Forelimb muscle (tissue), 1 donor: ENCODE results near the gene GPC6. TPM values are rescaled to one million over a fixed set of nuclear protein-coding genes. Genes with fewer than 3 reads are reported as not detected.

ENCODE experiments used
- DNase-seq: peaks from one replicate; pipeline ENCODE4 v3.0.0-alpha.2; 2013; ENCODE audit warnings: low read depth
- polyA plus RNA-seq: library from polyadenylated mRNA; unstranded; fragments of 120-200 nt; gene quantifications from one replicate; pipeline ENCODE4 v1.2.1, GENCODE V29; 2013; ENCODE audit not compliant: insufficient read length

Gene GPC6
- polyA plus RNA-seq, 1 donor = 8.2 TPM

DNA sequence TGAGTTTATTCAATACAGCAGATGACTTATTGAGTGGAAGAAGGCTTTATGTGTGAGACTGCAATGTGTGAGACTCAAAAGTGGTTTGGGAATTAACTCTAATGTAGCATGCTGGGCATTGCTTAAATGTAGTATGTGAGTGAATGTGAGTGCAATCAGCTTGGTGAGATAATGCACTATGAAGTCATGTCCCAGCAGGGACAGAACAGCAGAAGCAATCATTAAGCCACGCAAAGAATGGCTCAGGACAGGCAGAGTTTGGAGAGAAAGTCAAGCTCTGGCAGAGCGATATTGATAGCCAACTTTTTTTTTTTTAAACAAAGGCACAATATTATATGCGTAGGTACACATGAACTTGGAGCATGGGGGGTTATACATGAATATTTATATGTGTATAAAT, 597.7 kb downstream of the GPC6 start:
- DNase-seq = no peak

DNA sequence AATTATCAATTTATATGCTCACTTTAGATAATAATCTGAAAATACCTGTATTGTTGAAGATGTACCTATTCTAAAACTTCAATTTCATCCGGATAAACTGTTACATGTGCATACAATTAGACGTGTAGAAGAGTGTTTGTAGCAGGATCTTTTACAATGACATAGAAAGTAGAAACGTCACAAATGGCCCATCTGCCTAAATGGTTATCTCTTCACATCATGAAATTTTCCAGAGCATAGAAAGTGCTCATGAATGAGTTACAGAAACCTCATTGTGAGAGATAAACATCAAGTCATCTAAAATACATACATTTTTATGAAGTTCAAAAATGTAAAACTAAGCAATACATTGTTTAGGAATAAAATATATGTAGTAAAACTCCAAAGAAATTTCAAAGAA, 607.4 kb downstream of the GPC6 start:
- DNase-seq = no peak

- DNase-seq = no peak
Measured at GRCh38 chr13:93843082-93843481, 616.5 kb downstream of the GPC6 start.

- DNase-seq = no peak
Measured at GRCh38 chr13:93847162-93847561, 620.6 kb downstream of the GPC6 start.

DNA sequence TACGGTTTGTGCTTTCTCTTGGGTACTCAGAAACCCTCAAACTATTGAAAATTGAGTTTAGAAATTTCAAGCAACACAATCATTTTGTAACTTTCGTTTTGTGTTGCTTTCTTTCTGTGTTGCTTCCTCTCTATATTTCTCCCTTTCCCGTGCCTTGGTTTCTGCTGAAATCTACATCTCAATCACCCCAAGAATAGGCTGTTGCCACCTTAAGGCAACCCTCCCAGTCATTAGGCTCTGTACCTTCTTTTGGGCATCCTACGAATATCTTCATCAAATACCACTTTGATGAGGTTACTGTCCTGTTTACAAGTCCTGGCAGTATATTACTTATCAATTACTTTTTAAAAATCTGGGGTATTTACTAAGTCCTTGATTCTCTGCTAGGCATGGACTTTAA, 621.6 kb downstream of the GPC6 start:
- no peak for DNase-seq

DNA sequence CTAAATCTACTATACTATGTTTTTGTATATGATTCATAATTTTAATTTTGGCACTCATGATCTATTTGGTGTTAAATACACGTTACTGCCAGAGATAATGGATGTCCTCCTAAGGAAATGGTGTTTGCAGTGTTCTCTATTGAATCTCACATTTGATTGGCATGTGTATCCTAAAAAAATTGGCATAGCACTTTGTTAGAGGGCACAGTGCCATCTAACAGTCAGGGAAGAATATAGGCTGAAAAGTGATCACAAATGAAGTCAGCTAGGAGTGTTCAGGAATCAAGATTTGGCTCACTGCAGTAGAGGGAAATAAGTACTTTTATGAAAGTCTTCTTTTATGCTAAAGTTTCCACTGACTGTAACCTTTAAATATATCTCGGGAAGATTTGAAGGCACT, 624.6 kb downstream of the GPC6 start:
- DNase-seq = no peak

- no peak for DNase-seq
Measured at GRCh38 chr13:93853912-93854311, 627.3 kb downstream of the GPC6 start.

DNA sequence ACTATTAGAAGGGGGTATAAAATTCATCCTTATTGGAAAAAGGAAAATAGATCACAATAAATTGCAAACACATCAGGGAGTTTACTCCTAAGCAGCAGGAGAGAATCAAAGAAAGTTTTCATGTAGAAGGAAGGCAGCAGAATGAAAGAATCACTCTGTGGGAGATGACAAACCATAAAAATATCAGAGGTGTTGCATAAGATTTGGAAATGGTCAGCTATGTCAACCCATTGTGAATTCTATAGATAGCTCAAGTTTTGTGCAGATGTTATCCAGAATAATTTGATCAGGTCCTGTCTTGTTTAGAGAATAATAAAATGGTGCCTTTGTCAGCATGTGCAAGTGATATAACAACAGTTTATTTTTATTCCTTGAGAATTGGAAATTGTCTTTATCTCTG, 630.5 kb downstream of the GPC6 start:
- no peak for DNase-seq

DNA sequence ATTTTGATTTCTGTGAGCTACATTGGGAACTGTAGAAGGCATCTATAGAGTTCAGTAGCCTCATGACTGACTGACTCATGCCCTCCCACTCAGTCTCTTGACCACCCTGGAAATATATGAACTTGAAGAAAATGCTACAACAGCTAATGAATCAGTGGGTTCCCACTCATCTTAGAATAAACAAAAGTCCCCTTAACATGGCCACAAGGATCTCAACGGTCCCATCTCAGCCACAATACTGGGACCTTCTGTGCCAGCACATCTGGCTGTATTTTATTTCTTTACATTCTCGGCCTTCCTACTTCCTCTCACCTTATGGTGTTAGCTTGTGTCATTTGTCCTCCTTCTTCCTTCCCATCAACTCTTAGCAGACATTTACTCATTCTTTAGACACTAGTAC, 633.1 kb downstream of the GPC6 start:
- DNase-seq = no peak

GRCh38 chr13:93861818-93862217, 635.2 kb downstream of the GPC6 start:
- no peak for DNase-seq

- DNase-seq = no peak
Measured at GRCh38 chr13:93862259-93862658, 635.7 kb downstream of the GPC6 start.

DNA sequence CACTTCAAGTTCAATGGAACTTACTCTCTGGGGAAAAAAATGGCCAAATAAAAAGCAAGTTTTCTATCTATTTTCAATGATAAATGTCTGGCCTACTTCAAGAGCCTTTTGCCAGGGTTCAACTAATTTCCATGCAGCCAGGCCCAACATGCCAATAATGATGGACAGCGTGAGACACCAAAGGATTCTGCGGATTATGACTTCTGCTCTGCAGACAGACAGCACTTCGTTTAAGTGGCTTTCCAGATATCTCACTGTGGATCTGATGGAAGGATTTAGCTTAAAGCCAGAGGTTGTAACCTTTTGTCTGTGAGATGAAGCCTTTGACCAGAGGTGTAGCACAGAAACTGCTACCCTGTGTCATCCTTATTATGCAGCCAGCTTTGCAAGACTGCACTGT, 638.6 kb downstream of the GPC6 start:
- DNase-seq = no peak

DNA sequence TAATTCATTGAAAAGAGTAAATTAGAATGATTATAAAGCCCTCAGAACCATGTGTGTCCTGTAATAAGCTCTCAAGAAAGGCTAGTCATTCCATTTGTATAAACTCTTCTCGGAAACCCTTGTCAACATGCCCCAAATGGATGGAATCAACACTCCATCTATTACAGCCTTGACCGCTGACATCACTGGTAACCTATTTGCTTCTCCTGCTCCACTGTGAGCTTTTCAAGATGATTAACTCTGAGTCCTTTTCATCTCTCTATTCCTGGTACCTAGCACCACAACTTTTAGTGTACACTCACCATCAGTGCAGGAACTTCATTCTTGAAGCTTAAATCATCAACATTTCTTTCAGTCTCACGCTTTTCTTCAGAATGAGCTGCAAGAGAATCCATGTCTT, 640.9 kb downstream of the GPC6 start:
- no peak for DNase-seq

DNA sequence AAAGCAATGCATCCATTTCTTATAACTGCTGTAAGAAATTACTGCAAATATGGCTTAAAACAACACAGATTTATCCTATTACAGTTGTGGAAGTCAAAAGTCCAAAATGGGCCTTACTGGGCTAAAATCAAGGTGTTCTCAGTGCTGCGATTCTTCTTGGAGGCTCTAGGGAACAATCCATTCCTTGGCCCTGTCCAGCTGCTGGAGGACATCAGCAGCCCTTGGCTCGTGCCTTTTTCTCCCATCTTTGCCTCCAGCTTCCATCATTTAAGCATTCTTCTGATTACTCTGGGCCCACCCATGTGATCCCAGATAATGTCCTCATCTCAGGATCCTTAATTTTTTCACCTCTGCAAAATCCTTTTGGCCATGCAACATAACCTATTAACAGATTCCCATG, 645.8 kb downstream of the GPC6 start:
- no peak for DNase-seq

DNA sequence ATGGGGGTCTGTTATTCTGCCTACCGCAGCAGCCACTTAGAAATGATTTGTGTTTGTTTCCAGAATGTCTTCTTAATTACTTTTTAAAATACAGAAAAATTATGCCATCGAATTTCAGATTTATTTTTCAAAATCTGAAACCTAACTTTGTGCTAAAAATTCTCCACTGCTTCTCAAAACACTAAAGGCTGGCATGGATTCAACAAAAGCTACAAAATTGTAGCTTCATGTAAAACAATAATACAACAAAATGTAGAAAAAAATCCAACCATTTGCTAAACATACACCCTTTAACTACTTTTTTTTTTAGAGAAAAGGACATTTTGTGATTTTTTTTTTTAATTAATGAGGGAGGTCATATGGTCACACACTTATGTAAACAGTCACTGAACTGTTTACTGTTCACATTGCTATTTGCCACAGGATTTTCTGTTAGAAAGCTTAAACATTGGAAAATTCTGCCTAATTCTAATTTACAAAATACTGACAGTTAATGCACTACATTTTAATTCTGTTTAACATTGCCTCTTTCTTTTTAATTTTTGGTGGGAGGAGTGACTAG, 646.3 kb downstream of the GPC6 start:
- DNase-seq = peak; percentile 8

DNA sequence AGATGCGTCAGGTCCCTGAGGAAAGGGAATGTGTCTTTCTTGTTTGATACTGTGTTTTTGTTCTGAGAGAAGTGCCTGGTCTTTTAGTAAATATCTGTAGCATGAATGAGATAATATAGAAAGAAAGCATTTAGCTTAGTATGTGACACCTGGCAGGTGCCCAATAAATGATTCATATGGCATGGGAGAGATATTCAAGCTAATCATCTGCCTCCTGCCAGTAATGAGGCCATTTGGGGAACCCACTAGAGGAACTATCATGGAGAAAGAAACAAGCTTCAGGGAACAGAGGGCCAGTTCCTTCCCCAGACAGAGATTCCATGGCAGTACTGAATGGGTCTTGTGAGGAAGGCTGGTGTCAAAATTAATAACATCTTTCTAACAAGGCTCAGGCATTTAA, 648.9 kb downstream of the GPC6 start:
- no peak for DNase-seq

DNA sequence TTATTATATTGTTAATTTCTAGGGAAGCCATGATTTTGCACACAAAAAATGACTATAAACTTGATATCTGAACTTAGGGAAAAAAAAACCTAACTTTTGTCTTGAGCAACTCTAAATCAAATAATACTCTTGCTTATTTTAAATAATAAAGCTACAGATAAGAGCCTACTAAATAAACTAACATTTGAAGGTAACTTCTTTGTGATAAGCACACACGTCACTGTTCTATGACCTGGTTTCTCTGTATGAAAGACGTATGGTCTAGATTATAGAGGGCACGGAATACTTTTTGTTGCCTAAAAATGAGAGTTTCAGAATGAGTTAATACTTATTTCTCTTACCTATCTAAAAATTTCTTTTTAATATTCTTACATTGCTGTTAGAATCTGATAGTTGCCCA, 649.6 kb downstream of the GPC6 start:
- DNase-seq = no peak

DNA sequence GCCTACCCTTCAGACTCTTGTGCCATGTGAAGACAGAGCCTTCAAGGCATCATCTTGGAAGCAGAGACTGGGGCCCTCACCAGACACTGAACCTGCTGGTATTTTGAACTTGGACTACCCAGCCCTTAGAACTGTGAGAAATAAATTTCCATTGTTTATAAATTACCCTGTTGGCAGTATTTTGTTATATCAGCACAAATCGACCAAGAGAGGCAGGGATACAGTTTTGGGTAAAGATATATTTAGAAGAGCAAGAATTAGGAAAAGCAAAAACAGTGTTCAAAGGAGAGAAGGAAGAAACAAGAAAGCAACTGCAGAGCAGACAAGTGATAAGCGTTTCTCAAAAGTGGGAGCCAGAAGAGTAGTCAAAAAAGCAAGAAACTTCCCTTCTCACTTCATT, 652.1 kb downstream of the GPC6 start:
- no peak for DNase-seq

DNA sequence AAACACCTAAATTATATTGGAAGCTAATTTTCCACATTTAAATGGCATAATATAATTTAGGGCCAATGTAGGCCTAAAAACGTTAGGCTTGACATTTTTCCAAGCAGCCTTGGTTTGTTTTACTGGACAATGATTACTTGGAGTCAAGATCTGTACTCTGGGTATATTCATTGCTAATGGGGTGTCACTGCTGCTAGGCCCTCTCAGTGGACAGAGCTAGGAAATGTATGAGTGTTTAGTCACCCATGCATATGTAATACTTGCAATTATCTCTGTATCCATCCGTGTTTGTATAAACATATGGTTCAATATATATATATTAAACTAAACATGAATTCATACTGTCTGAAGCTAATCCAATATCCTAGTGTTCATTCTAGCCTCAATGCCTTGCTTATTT, 654.8 kb downstream of the GPC6 start:
- no peak for DNase-seq

DNA sequence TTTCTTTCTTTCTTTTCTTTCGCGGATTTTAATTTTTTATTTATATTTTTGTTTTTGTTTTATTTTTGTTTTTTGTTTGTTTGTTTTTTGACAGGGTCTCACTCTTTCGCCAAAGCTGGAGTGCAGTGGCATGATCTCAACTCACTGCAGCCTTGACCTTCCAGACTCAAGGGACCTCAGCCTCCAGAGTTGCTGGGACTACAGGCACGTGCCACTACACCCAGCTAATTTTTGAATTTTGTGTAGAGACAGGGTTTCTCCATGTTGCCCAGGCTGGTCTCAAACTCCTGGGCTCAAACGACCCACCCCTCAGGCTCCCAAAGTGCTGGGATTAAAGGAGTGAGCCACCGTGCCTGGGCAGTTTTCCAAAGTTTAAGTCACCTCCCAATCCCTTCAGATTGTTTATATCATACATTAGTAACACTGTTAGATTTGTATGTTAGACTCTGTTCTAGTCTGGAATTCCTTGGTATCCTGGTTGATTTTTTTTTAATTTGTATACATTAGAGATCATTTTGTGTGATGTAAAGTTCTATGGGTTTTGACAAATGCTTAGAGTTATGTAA, 655.6 kb downstream of the GPC6 start:
- DNase-seq = no peak

GRCh38 chr13:93889430-93889951, 662.9 kb downstream of the GPC6 start:
- DNase-seq = no peak

- DNase-seq = no peak
Measured at GRCh38 chr13:93899981-93900380, 673.4 kb downstream of the GPC6 start.

- peak; percentile 31 for DNase-seq
Measured at GRCh38 chr13:93900731-93901130, 674.1 kb downstream of the GPC6 start.

DNA sequence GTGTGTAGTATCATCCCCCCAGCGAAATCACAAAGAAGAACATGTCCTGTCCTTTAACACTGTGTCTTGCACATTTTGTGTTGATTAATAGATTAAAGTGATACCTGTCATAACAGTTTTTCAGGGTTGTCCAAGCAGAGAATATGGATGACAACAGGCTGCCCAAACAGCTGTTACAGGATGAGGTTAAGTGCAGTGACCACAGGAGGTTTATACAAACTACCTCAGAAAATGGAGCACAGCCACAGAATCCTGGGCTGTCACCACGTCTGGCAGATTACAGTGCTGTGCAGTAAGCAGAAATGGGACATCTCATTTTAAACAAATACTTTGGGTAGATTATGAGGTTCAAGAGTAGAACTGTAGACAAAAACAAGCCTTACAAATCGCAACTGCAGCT, 677.3 kb downstream of the GPC6 start:
- no peak for DNase-seq
